SK-N-SH treated with all-trans-retinoic acid at 6 μM for 48 hours (cell line): ENCODE data around the gene ZNF689.

Source experiments
- ATAC-seq: fragments of 200-7000 bp; cut with Tn5 transposase; 3 replicates; pipeline ENCODE4 v1.9.1; 2020; ENCODE audit warnings: mild to moderate bottlenecking, moderate library complexity
- ARNTL ChIP-seq: fragments of 450-650 bp; formaldehyde crosslinking; IDR thresholded peaks from 2 replicates; pipeline ENCODE4 v1.5.0; 2020; ENCODE audit warnings: low read depth, mild to moderate bottlenecking, moderate library complexity, borderline replicate concordance
- BACH2 ChIP-seq: fragments of 250-450 bp; sonication (Bioruptor Pico); IDR thresholded peaks from 2 replicates; pipeline ENCODE4 v1.9.0; 2021; ENCODE audit warnings: mild to moderate bottlenecking, borderline replicate concordance
- CREB5 ChIP-seq: fragments of 250-450 bp; sonication (Bioruptor Pico); IDR thresholded peaks from 2 replicates; pipeline ENCODE4 v1.5.1; 2020; ENCODE audit warnings: low read depth, mild to moderate bottlenecking, moderate library complexity
- CSDC2 ChIP-seq: fragments of 250-450 bp; sonication (Bioruptor Pico); IDR thresholded peaks from 2 replicates; pipeline ENCODE4 v1.5.0; 2020; ENCODE audit warnings: mild to moderate bottlenecking, moderate library complexity
- CSRNP3 ChIP-seq: fragments of 250-450 bp; sonication (Bioruptor Pico); IDR thresholded peaks from 2 replicates; pipeline ENCODE4 v1.5.1; 2021; ENCODE audit warnings: mild to moderate bottlenecking, moderate library complexity
- GLIS3 ChIP-seq: fragments of 250-450 bp; sonication (Bioruptor Pico); IDR thresholded peaks from 2 replicates; pipeline ENCODE4 v1.5.0; 2020; ENCODE audit warnings: mild to moderate bottlenecking, moderate library complexity
- ISL1 ChIP-seq: fragments of 250-450 bp; sonication (Bioruptor Pico); IDR thresholded peaks from 2 replicates; pipeline ENCODE4 v2.1.2; 2022; ENCODE audit warnings: mild to moderate bottlenecking, moderate library complexity
- OSR1 ChIP-seq: fragments of 250-450 bp; sonication (Bioruptor Pico); IDR thresholded peaks from 2 replicates; pipeline ENCODE4 v1.8.0; 2022; ENCODE audit warnings: moderate library complexity, mild to moderate bottlenecking, inconsistent platforms
- PATZ1 ChIP-seq: fragments of 250-450 bp; sonication (Bioruptor Pico); IDR thresholded peaks from 2 replicates; pipeline ENCODE4 v1.8.0; 2020; ENCODE audit warnings: mild to moderate bottlenecking, moderate library complexity, borderline replicate concordance
- RARB ChIP-seq: fragments of 250-450 bp; sonication (Bioruptor Pico); IDR thresholded peaks from 2 replicates; pipeline ENCODE4 v1.8.0; 2021; ENCODE audit warnings: mild to moderate bottlenecking, moderate library complexity
- SNAI2 ChIP-seq: fragments of 250-450 bp; sonication (Bioruptor Pico); IDR thresholded peaks from 2 replicates; pipeline ENCODE4 v1.5.0; 2020; ENCODE audit warnings: mild to moderate bottlenecking, moderate library complexity
- TCF4 ChIP-seq: fragments of 250-450 bp; sonication (Bioruptor Pico); IDR thresholded peaks from 2 replicates; pipeline ENCODE4 v1.8.0; 2021; ENCODE audit warnings: mild to moderate bottlenecking, moderate library complexity, borderline replicate concordance
- TOX ChIP-seq: fragments of 250-450 bp; sonication (Bioruptor Pico); IDR thresholded peaks from 2 replicates; pipeline ENCODE4 v1.8.0; 2021; ENCODE audit warnings: mild to moderate bottlenecking, moderate library complexity, borderline replicate concordance
- TSHZ2 ChIP-seq: fragments of 250-450 bp; sonication (Bioruptor Pico); IDR thresholded peaks from 2 replicates; pipeline ENCODE4 v1.5.0; 2020; ENCODE audit warnings: mild to moderate bottlenecking, moderate library complexity
- ZFP3 ChIP-seq: fragments of 250-450 bp; sonication (Bioruptor Pico); IDR thresholded peaks from 2 replicates; pipeline ENCODE4 v1.5.0; 2020; ENCODE audit warnings: mild to moderate bottlenecking, moderate library complexity
- ZFP30 ChIP-seq: fragments of 450-650 bp; formaldehyde crosslinking; IDR thresholded peaks from 2 replicates; pipeline ENCODE4 v1.5.0; 2022; ENCODE audit warnings: mild to moderate bottlenecking, moderate library complexity
- ZNF565 ChIP-seq: fragments of 450-650 bp; formaldehyde crosslinking; conservative IDR thresholded peaks from 2 replicates; pipeline ENCODE4 v1.5.0; 2020; ENCODE audit warnings: low read depth, mild to moderate bottlenecking, moderate library complexity
- ZNF70 ChIP-seq: fragments of 450-650 bp; formaldehyde crosslinking; IDR thresholded peaks from 2 replicates; pipeline ENCODE4 v1.5.0; 2020; ENCODE audit warnings: mild to moderate bottlenecking, moderate library complexity

Gene ZNF689

GRCh38 chr16:30565526-30565925 lies 44.7 kb downstream of the ZNF689 start:
- no peak for TF ChIP-seq ZFP30 (CRISPR knock-in tag)
- no peak for TF ChIP-seq CSDC2
- no peak for TF ChIP-seq ZFP3 (CRISPR knock-in tag)
- TF ChIP-seq PATZ1 (CRISPR knock-in tag) = no peak
- no peak for TF ChIP-seq RARB (CRISPR knock-in tag)
- TF ChIP-seq OSR1 = no peak
- no peak for TF ChIP-seq ZNF565
- TF ChIP-seq CSRNP3 (CRISPR knock-in tag) = no peak
- no peak for TF ChIP-seq CREB5
- no peak for TF ChIP-seq TSHZ2 (CRISPR knock-in tag)
- no peak for TF ChIP-seq TCF4 (CRISPR knock-in tag)
- TF ChIP-seq ARNTL = no peak
- TF ChIP-seq ZNF70 (CRISPR knock-in tag) = no peak
- no peak for TF ChIP-seq SNAI2 (CRISPR knock-in tag)

GRCh38 chr16:30562021-30562420 lies 48.2 kb downstream of the ZNF689 start:
- no peak for ATAC-seq
- no peak for TF ChIP-seq SNAI2 (CRISPR knock-in tag)
- no peak for TF ChIP-seq ZNF565
- TF ChIP-seq BACH2 (CRISPR knock-in tag) = no peak
- TF ChIP-seq, all 23 proteins: peak for 0

More at GRCh38 chr16:30565526-30565925, 44.7 kb downstream of the ZNF689 start:
- ATAC-seq = no peak

GRCh38 chr16:30561089-30561816 lies 48.9 kb downstream of the ZNF689 start:
- no peak for TF ChIP-seq ZFP30 (CRISPR knock-in tag)
- TF ChIP-seq, all 23 proteins: peak for 0
- ATAC-seq = no peak

GRCh38 chr16:30559690-30560089 lies 50.5 kb downstream of the ZNF689 start:
- no peak for TF ChIP-seq OSR1
- no peak for TF ChIP-seq ZNF565
- TF ChIP-seq TCF4 (CRISPR knock-in tag) = no peak
- TF ChIP-seq SNAI2 (CRISPR knock-in tag) = no peak
- TF ChIP-seq PATZ1 (CRISPR knock-in tag) = no peak
- TF ChIP-seq CREB5 = no peak
- no peak for TF ChIP-seq GLIS3 (CRISPR knock-in tag)
- no peak for TF ChIP-seq ISL1 (CRISPR knock-in tag)
- no peak for TF ChIP-seq TOX
- no peak for TF ChIP-seq CSRNP3 (CRISPR knock-in tag)
- no peak for TF ChIP-seq ZFP3 (CRISPR knock-in tag)
- ATAC-seq = no peak
